PC-9 (cell line): ENCODE results near the gene HIGD1A. TPM values are rescaled to one million over a fixed set of nuclear protein-coding genes. Genes with fewer than 3 reads are reported as not detected.

ENCODE experiments used
- BruUV-seq: library from RNA; stranded (reverse); fragments of 400-500 nt; replicated peaks from 2 replicates; lab custom pipeline; 2021; lab: Mats Ljungman, UMichigan
- CTCF ChIA-PET: fragments of 300-600 bp; sonication (Branson Sonifier 250); formaldehyde crosslinking; loops from one replicate; lab custom pipeline; 2022; ENCODE audit warnings: antibody characterized with exemption; lab: Charles Lee
- POLR2A ChIA-PET: fragments of 300-600 bp; sonication (Branson Sonifier 250); formaldehyde crosslinking; loops from one replicate; lab custom pipeline; 2022; ENCODE audit warnings: antibody characterized with exemption; ENCODE audit not compliant: unreplicated experiment; lab: Charles Lee
- DNase-seq, 2 experiments: peaks; one replicate each; pipeline versions ENCODE4 v3.0.0 to v3.0.0-alpha.2; 2015 to 2022; ENCODE audit warnings: mixed read lengths in 1 of 2
- H2AFZ ChIP-seq: fragments of 200-600 bp; sonication (generic); 2 replicates; pipeline ENCODE4 v1.8.1; 2017; ENCODE audit warnings: antibody characterized with exemption
- H3F3A ChIP-seq: fragments of 200-600 bp; sonication (generic); 2 replicates; pipeline ENCODE4 v1.8.1; 2017; ENCODE audit warnings: antibody characterized with exemption, mild to moderate bottlenecking, low read depth; ENCODE audit not compliant: insufficient read depth
- H3K27ac ChIP-seq: fragments of 200-600 bp; sonication (generic); 2 replicates; pipeline ENCODE4 v1.6.1; 2016; ENCODE audit warnings: mixed run types
- H3K27me3 ChIP-seq: fragments of 200-600 bp; sonication (generic); 2 replicates; pipeline ENCODE4 v1.6.1; 2016; ENCODE audit warnings: low read depth, mixed run types; ENCODE audit not compliant: insufficient read depth
- H3K36me3 ChIP-seq: fragments of 200-600 bp; sonication (generic); 2 replicates; pipeline ENCODE4 v1.6.1; 2016; ENCODE audit warnings: low read depth, mixed run types
- H3K4me1 ChIP-seq: fragments of 200-600 bp; sonication (generic); replicated peaks from 2 replicates; pipeline ENCODE4 v1.6.1; 2016; ENCODE audit warnings: mixed run types; ENCODE audit not compliant: insufficient read depth
- H3K4me2 ChIP-seq: fragments of 200-600 bp; sonication (generic); 2 replicates; pipeline ENCODE4 v1.6.1; 2017; ENCODE audit warnings: mixed run types
- H3K4me3 ChIP-seq: fragments of 200-600 bp; sonication (generic); 2 replicates; pipeline ENCODE4 v1.6.1; 2016; ENCODE audit warnings: mixed run types
- H3K79me2 ChIP-seq: fragments of 200-600 bp; sonication (generic); 2 replicates; pipeline ENCODE4 v1.6.1; 2017; ENCODE audit warnings: low read depth, mixed run types
- H3K9me2 ChIP-seq: fragments of 200-600 bp; sonication (generic); 2 replicates; pipeline ENCODE4 v1.8.1; 2017; ENCODE audit warnings: mild to moderate bottlenecking; ENCODE audit not compliant: insufficient read depth
- H3K9me3 ChIP-seq: fragments of 200-600 bp; sonication (generic); 2 replicates; pipeline ENCODE4 v1.8.1; 2016; ENCODE audit warnings: low read depth; ENCODE audit not compliant: insufficient read depth
- H4K20me1 ChIP-seq: fragments of 200-600 bp; sonication (generic); 2 replicates; pipeline ENCODE4 v1.8.1; 2017; ENCODE audit not compliant: insufficient read depth
- EZH2 ChIP-seq: fragments of 200-600 bp; sonication (generic); IDR thresholded peaks from 2 replicates; pipeline ENCODE4 v1.8.0; 2017; ENCODE audit warnings: antibody characterized with exemption, low read depth
- intact Hi-C: fragments of 100-400 bp; cut with micrococcal nuclease; formaldehyde crosslinking; loops from one replicate; pipeline ENCODE4 v1.10.0; 2022; ENCODE audit not compliant: unreplicated experiment
- total RNA-seq: library from RNA; stranded (reverse); gene quantifications from 2 replicates; pipeline ENCODE4 v1.2.3, GENCODE V29; 2021
- TF ChIP-seq, protein P1 (sequence below): fragments of 200-600 bp; sonication (generic); conservative IDR thresholded peaks from 2 replicates; pipeline ENCODE4 v1.6.1; 2017; ENCODE audit warnings: mixed run types, antibody characterized with exemption, mild to moderate bottlenecking, moderate library complexity

HIGD1A gene
- total RNA-seq, 1 experiment from 2014 or later: 69.7 TPM

DNA sequence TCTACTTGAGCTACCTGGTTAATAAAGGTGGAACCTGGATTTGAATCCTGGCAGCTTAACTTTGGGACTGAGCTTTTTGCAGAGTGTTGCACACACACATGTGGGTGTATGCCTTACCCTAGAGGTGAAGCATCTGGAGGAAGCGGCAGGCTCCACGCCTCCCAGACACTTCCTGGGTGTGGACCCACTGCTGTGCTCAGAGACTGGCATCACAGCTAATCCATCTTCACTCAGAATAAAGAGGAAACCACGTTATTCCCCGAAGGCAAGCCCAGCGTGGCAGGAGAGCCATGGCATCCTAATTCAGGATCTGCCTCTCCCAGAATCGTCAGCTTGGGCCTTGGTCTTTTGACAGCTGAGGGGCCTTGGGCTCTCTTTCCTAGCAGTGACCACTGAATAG lies 56.7 kb downstream of the HIGD1A start:
- Histone ChIP-seq H3K4me1 (0 out of 2 replicates have a peak, but pooled peaks cover 12% of the 10 kb centered on the region), H3K9me2 (no peaks in the 10 kb centered on the region), H4K20me1 (no peaks in the 10 kb centered on the region), H3K27me3 (no peaks in the 10 kb centered on the region), H3K4me3 (no peak overlapping the region), H3K79me2 (no peaks in the 10 kb centered on the region), H3K27ac (no peak overlapping the region), H3K9me3 (no peaks in the 10 kb centered on the region), H3F3A (0 out of 2 replicates have a peak, but pooled peaks cover 3% of the 10 kb centered on the region), H3K4me2 (no peak overlapping the region), H3K36me3 (no peaks in the 10 kb centered on the region), H2AFZ (no peak overlapping the region)
- intact Hi-C loops: no loop called here
- DNase-seq: no peak
- TF ChIP-seq EZH2: no peak
- TF ChIP-seq, protein P1, sequence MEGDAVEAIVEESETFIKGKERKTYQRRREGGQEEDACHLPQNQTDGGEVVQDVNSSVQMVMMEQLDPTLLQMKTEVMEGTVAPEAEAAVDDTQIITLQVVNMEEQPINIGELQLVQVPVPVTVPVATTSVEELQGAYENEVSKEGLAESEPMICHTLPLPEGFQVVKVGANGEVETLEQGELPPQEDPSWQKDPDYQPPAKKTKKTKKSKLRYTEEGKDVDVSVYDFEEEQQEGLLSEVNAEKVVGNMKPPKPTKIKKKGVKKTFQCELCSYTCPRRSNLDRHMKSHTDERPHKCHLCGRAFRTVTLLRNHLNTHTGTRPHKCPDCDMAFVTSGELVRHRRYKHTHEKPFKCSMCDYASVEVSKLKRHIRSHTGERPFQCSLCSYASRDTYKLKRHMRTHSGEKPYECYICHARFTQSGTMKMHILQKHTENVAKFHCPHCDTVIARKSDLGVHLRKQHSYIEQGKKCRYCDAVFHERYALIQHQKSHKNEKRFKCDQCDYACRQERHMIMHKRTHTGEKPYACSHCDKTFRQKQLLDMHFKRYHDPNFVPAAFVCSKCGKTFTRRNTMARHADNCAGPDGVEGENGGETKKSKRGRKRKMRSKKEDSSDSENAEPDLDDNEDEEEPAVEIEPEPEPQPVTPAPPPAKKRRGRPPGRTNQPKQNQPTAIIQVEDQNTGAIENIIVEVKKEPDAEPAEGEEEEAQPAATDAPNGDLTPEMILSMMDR: no peak
- ChIA-PET CTCF (interaction anchor here (0.6 kb wide), 1 partner anchor 10 kb away, joined by 3 read pairs; no protein-coding TSS in a partner anchor), POLR2A (no interaction called here)
- no TSS peak for BruUV-seq

DNA sequence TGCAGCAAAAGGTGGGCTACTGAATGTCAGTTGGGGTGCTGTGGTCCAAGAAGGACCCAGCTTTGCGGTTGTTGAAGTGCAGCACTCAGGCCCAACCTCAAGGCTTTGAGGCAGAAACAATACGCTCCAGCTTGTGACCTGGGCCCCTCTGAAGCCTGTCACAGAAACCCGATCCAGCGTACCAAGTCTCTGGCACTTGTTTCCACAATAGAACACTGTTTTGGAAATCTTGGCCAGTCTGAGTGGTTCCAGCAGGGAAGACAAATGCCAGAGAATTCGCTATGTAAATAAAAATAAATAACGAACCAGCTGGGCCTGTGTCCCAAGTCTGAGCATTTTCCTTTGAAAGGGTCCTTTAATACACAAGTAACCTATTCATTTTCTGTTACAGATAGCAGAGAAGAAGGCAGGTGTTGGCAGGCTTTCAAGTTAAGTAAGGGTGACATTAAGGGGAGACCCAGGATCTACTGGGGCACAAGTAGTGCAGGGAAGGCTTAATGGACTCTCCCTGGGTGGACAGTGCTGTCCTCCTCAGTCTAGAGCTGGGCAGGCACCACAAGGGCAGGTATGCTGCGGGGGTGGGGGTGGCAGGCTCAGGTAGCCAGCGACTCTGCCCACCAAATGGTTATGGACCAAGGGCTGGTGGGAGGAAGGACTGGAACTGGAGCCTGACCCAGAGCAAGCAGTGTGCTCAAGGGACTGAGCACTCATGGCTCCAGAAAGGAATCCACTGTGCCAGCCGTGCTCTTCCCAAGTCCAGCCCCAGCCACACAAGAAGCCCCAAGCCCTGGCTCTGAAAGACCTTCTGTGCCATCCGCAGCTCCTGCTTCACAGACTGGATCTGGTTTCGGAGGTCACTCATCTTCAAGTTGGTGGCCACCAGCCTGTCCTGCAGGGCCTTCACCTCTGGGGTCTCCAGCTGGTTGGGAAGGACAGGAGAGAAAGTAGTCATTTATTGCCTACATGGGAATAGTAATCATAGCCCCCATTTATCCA lies 57.5 kb downstream of the HIGD1A start:
- no peaks in the 10 kb centered on the region for H3K9me3 ChIP-seq
- H3K4me1 ChIP-seq: 0 out of 2 replicates have a peak, but pooled peaks cover 12% of the 10 kb centered on the region
- H3K36me3 ChIP-seq: no peaks in the 10 kb centered on the region
- no peaks in the 10 kb centered on the region for H3K27me3 ChIP-seq
- no peaks in the 10 kb centered on the region for H3K9me2 ChIP-seq
- TF ChIP-seq EZH2: no peak
- TF ChIP-seq, protein P1: no peak
- H3K4me2 ChIP-seq: no peak overlapping the region
- H3K79me2 ChIP-seq: no peaks in the 10 kb centered on the region
- no peak overlapping the region for H3K4me3 ChIP-seq
- H3F3A ChIP-seq: 0 out of 2 replicates have a peak, but pooled peaks cover 3% of the 10 kb centered on the region
- ChIA-PET CTCF (no interaction called here), POLR2A (no interaction called here)
- H2AFZ ChIP-seq: no peak overlapping the region
- DNase-seq: no peak
- no peaks in the 10 kb centered on the region for H4K20me1 ChIP-seq
- intact Hi-C loops: no loop called here
- no peak overlapping the region for H3K27ac ChIP-seq
- BruUV-seq: no TSS peak

DNA sequence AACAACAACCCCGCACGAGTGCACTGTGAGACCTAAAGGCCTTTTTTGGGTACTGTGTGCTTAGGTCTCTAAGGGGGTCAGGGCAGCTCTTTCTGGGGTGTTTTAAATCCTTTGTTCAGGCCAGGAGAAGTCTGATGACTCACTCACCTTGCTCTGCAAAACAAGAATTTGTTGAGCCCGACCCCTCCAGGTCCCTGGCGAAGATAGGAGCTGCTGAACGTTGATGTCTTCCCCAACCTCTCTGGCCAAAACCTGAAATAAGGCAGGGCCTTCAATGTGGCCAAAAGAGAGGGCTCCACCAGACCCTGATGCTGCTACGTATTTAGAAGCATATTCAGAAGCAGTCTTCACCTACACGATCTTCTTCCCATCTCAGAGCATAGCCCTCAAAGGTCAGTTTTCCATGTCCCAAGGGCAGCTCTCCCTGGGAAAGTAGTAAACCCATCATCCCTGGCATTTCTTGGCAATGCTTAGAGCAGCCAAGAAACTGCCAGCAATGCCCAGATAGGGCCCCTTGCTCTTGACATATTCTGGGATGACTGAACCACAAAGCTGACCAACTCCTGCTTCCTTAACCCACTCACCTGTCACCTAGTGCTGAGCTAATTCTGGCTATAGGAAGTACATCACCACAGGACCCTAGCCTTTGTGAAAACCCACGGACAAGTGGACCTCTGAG lies 58.4 kb downstream of the HIGD1A start:
- H3K9me2 ChIP-seq: no peaks in the 10 kb centered on the region
- H3K79me2 ChIP-seq: no peaks in the 10 kb centered on the region
- 0 out of 2 replicates have a peak, but pooled peaks cover 12% of the 10 kb centered on the region for H3K4me1 ChIP-seq
- H2AFZ ChIP-seq: no peak overlapping the region
- H4K20me1 ChIP-seq: no peaks in the 10 kb centered on the region
- no peak for TF ChIP-seq EZH2
- TF ChIP-seq, protein P1: no peak
- no peaks in the 10 kb centered on the region for H3K36me3 ChIP-seq
- POLR2A ChIA-PET: no interaction called here
- CTCF ChIA-PET: interaction anchor here (0.5 to 0.9 kb wide), 3 partner anchors 129 to 180 kb away, joined by 3 to 9 read pairs (median 4); no protein-coding TSS in a partner anchor
- 0 out of 2 replicates have a peak, but pooled peaks cover 3% of the 10 kb centered on the region for H3F3A ChIP-seq
- DNase-seq: no peak
- intact Hi-C loops: loop anchor here (2.0 kb wide), 2 partner anchors 93 to 173 kb away; partner anchors contain the start of gene ZBTB47
- no peak overlapping the region for H3K4me3 ChIP-seq
- H3K4me2 ChIP-seq: no peak overlapping the region
- no peak overlapping the region for H3K27ac ChIP-seq
- no peaks in the 10 kb centered on the region for H3K9me3 ChIP-seq
- H3K27me3 ChIP-seq: no peaks in the 10 kb centered on the region
- no TSS peak for BruUV-seq
